ENCODE results near the gene KLRC2. TPM values are rescaled to one million over a fixed set of nuclear protein-coding genes. Genes with fewer than 3 reads are reported as not detected.
"Not testable (repeated sequence)": the region's sequence is repeated elsewhere in the genome, so short reads cannot be mapped to it uniquely, and the experiment has no call there.

The KLRC2 gene
- 0.37 TPM for total RNA-seq
- polyA plus RNA-seq, result 0.20 TPM

DNA sequence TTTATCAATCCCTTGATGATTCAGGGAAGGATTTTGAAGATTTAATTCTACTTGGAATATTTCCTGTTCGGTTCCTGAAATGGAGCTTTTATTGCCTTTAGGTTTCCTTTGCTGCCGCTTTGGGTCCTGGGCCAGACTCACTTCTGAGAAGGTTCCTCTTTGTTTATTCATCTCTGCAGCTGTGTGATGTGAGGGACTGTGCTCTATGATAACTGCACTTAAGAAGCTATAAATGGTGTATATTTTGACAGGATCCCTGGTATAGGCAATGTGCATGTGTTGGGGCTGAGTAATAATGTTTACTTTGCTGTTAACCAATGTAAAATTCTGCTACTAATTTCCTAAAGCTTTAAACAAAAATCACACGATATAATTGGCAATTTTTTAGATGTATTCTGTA, at the start of gene KLRC2:
TSS of gene KLRC2 (minus strand) at position 195 of the 400 bp plus-strand sequence. CDS start at position 171, 24 bp downstream.
- H3K27ac ChIP-seq (ENCODE audit: low read depth); H3K4me3 ChIP-seq (ENCODE audit: low read depth, low read length); H3K4me1 ChIP-seq (ENCODE audit: insufficient read depth); H3K36me3 ChIP-seq (ENCODE audit: insufficient read depth); DNase-seq (ENCODE audit: extremely low spot score): not testable (repeated sequence)
- WGBS, result 19% methylated on average over 3 of the region's 3 CpGs

DNA sequence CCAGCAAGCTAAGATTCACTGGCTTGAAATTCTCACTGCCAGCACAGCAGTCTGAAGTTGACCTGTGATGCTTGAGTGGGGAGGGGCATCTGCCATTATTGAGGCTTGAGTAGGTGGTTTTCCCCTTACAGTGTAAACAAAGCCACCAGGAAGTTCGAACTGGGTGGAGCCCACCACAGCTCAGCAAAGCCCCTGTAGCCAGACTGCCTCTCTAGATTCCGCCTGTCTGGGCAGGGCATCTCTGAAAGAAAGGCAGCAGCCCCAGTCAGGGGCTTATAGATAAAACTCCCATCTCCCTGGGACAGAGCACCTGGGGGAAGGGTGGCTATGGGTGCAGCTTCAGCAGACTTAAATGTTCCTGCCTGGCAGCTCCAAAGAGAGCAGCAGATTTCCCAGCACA, 46.1 kb upstream of the KLRC2 start:
- H3K4me1 ChIP-seq (ENCODE audit: insufficient read depth); H3K4me3 ChIP-seq (ENCODE audit: low read depth, low read length); H3K36me3 ChIP-seq (ENCODE audit: insufficient read depth); H3K27ac ChIP-seq (ENCODE audit: low read depth); DNase-seq (ENCODE audit: extremely low spot score): not testable (repeated sequence)
- 57% methylated on average over 2 of the region's 2 CpGs for WGBS

DNA sequence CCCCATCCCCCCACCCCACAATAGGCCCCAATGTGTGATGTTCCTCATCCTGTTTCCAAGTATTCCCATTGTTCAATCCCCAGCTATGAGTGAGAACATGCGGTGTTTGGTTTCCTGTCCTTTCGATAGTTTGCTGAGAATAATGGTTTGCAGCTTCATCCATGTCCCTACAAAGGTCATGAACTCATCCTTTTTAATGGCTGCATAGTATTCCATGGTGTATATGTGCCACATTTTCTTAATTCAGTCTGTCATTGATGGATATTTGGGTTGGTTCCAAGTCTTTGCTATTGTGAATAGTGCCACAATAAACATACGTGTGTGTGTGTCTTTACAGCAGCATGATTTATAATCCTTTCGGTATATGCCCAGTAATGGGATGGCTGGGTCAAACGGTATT, 37.0 kb upstream of the KLRC2 start:
- not testable (repeated sequence) for DNase-seq (ENCODE audit: extremely low spot score); H3K27ac ChIP-seq (ENCODE audit: low read depth); H3K4me3 ChIP-seq (ENCODE audit: low read depth, low read length); H3K36me3 ChIP-seq (ENCODE audit: insufficient read depth); H3K4me1 ChIP-seq (ENCODE audit: insufficient read depth)
- WGBS, result 90% methylated on average over 5 of the region's 5 CpGs

DNA sequence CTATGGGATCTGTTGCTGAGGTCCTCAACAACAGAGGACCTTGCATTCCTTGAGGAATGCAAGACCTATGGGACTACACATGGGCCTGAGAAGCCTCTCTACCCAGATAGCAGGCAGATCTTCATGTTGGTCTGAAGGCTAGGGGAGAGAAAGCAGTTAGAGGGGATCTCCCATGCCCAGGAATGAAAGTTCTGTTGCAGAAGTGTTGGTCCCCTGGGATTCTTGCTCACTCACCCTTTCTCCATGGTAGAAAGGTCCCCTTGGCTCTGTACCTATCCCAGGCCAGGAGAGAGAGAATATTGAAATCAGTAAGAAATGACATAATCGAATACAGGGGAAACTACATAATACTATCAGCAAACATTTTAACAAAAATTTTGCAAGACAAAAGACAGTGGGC, 33.9 kb upstream of the KLRC2 start:
- DNase-seq (ENCODE audit: extremely low spot score), result no peak
- Histone ChIP-seq H3K4me3 (ENCODE audit: low read depth, low read length) (no peak overlapping the region), H3K36me3 (ENCODE audit: insufficient read depth) (no peaks in the 10 kb centered on the region), H3K27ac (ENCODE audit: low read depth) (no peak overlapping the region), H3K4me1 (ENCODE audit: insufficient read depth) (no peaks in the 10 kb centered on the region)
- WGBS, result 82% methylated on average over 1 of the region's 1 CpG

DNA sequence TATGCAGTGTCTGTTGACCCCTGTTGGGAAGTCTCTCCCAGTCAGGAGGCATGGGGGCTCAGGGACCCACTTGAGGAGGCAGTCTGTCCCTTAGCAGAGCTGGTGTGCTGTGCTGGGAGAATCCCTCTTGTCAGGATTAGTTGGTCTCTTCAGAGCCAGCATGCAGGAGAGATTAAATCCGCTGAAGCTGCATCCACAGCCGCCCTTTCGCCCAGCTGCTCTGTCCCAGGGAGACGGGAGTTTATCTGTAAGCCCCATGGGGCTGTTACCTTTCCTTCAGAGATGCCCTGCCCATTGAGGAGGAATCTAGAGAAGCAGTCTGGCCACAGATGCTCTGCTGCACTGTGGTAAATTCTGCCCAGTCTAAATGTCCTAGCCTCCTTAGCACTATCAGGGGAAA, 30.5 kb upstream of the KLRC2 start:
- Histone ChIP-seq H3K4me3 (ENCODE audit: low read depth, low read length) (no peak overlapping the region), H3K36me3 (ENCODE audit: insufficient read depth) (no peaks in the 10 kb centered on the region), H3K4me1 (ENCODE audit: insufficient read depth) (no peaks in the 10 kb centered on the region), H3K27ac (ENCODE audit: low read depth) (no peak overlapping the region)
- 83% methylated on average over 4 of the region's 4 CpGs for WGBS
- DNase-seq (ENCODE audit: extremely low spot score), result no peak

DNA sequence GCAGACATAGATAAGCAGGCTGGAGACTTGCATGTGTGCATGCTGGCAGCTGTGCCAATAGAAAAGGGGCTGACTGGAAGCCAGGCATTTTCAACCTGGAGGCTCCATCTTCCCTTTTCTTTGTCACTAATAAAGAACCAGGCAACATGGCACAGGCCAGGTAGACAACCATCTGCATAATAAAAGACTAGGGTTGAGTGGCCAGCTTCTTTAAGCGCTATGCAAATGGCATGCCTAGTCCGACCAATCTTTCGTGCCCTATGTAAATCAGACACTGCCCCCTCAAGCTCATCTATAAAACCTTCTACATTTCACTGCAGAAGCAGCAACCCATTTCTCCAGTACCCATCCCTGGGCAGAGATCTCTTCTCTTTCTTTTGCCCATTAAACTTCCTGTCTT, 21.9 kb upstream of the KLRC2 start:
- Histone ChIP-seq H3K36me3 (ENCODE audit: insufficient read depth) (no peaks in the 10 kb centered on the region), H3K4me1 (ENCODE audit: insufficient read depth) (no peaks in the 10 kb centered on the region), H3K27ac (ENCODE audit: low read depth) (no peak overlapping the region), H3K4me3 (ENCODE audit: low read depth, low read length) (no peak overlapping the region)
- 88% methylated on average over 3 of the region's 3 CpGs for WGBS
- DNase-seq (ENCODE audit: extremely low spot score), result no peak

DNA sequence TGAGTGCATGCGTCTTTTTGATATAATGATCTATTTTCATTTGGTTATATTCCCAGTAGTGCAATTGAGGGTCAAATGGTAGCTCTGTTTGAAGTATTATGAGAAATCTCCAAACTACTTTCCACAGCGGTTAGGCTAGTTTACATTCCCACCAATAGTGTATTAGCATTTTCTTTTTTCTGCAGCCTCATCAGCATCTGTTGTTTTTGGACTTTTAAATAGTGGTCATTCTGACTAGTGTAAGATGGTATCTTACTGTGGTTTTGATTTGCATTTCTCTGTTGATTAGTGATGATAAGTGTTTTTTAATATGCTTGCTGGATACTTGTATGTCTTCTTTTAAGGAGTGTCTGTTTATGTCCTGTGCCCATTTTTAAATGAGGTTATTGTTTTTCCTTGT, 21.0 kb upstream of the KLRC2 start:
- Histone ChIP-seq H3K4me3 (ENCODE audit: low read depth, low read length) (no peak overlapping the region), H3K36me3 (ENCODE audit: insufficient read depth) (no peaks in the 10 kb centered on the region), H3K4me1 (ENCODE audit: insufficient read depth) (no peaks in the 10 kb centered on the region), H3K27ac (ENCODE audit: low read depth) (no peak overlapping the region)
- WGBS, result 94% methylated on average over 2 of the region's 2 CpGs
- DNase-seq (ENCODE audit: extremely low spot score), result no peak

DNA sequence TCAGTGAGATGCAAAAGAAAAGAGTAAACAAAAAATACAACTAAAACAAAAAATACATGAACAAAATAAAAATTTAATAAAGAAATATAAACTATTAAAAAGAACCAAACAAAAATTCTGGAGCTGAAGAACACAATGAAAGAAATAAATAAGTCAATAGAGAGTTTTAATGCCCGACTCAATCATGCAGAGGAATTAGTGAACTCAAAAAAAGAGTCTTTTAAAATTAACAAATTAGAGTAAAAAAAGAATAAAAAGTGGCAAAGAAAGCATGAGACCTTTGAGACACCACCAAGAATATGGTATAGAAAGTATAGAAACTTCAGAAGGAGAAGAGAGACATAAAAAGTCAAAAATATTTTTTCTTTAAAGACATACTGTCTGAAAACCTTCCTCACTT, 20.0 kb upstream of the KLRC2 start:
- Histone ChIP-seq H3K36me3 (ENCODE audit: insufficient read depth) (no peaks in the 10 kb centered on the region), H3K4me1 (ENCODE audit: insufficient read depth) (no peaks in the 10 kb centered on the region), H3K4me3 (ENCODE audit: low read depth, low read length) (no peak overlapping the region), H3K27ac (ENCODE audit: low read depth) (no peak overlapping the region)
- WGBS, result 89% methylated on average over 1 of the region's 1 CpG
- no peak for DNase-seq (ENCODE audit: extremely low spot score)

DNA sequence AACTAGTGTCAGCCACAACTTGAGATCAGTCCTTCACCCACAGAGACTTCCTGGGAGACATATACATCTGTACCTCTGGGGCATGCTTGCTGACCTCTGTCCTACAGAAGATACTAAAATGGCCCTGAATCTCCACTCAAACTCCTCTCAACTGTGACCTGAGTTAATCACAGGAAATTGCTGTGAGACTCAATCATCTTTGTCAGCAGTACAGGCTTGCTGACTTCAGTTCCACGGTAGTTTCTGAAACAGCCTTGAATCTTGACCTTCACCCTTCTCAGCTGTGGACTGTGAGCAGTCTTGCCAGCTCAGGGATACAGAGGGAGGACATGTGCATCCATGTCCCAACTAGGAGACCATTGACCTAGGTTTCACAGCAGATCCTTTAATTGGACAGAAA, 18.7 kb upstream of the KLRC2 start:
- no peak for DNase-seq (ENCODE audit: extremely low spot score)
- no peak overlapping the region for H3K27ac ChIP-seq (ENCODE audit: low read depth)
- H3K4me3 ChIP-seq (ENCODE audit: low read depth, low read length), result no peak overlapping the region
- WGBS, result 79% methylated on average over 1 of the region's 1 CpG
- H3K4me1 ChIP-seq (ENCODE audit: insufficient read depth), result no peaks in the 10 kb centered on the region
- no peaks in the 10 kb centered on the region for H3K36me3 ChIP-seq (ENCODE audit: insufficient read depth)

DNA sequence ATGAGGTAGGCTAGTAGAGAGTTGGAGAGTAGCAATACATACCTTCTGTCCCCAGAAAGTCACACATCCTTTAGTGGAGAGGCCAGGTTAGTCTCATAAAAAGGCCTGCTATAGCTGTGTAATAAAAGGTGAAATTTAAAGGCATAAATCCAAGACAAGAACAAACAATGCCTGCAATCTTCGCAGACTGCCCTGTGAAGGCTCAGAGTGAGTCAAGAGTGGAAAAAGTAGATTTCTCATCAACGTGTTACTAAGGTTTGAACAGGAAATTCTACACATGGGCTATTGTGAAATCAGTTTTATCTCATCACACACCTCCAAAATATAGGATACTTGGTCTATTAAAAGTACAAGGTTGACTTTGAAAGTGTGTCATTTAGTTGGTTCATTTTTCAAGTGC, 17.3 kb upstream of the KLRC2 start, which contains the start of gene KLRC1:
TSS of gene KLRC1 (minus strand) at position 222 of the 400 bp plus-strand sequence. CDS start 2,221 bp downstream, outside the sequence.
- DNase-seq (ENCODE audit: extremely low spot score), result no peak
- Histone ChIP-seq H3K4me3 (ENCODE audit: low read depth, low read length) (no peak within 1 kb of the TSS), H3K27ac (ENCODE audit: low read depth) (no peak within 1 kb of the TSS), H3K36me3 (ENCODE audit: insufficient read depth) (no peaks in the 10 kb centered on the region), H3K4me1 (ENCODE audit: insufficient read depth) (no peaks in the 10 kb centered on the region)
- WGBS, result 52% methylated on average over 2 of the region's 2 CpGs

DNA sequence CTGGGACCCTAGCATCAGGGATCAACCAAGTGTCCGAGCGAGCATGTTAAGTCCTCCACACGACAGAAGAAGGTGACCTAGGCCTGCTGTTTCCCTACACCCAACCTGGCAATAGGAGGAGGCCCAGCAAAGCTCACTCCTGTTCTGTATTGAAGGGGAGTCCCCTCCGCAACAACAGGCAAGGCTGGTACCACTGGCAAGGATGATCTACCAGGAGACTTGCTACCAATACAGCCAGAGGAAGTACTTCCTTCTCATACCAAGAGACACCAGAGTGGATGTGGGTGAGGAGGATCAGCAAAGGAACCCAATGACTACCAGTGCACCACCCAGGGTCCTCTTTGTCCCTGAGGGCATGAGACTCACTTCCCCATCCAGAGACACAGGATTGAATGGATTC, 12.4 kb upstream of the KLRC2 start:
- Histone ChIP-seq H3K27ac (ENCODE audit: low read depth) (no peak overlapping the region), H3K4me3 (ENCODE audit: low read depth, low read length) (no peak overlapping the region), H3K4me1 (ENCODE audit: insufficient read depth) (no peaks in the 10 kb centered on the region), H3K36me3 (ENCODE audit: insufficient read depth) (no peaks in the 10 kb centered on the region)
- WGBS, result 90% methylated on average over 4 of the region's 4 CpGs
- DNase-seq (ENCODE audit: extremely low spot score), result no peak

DNA sequence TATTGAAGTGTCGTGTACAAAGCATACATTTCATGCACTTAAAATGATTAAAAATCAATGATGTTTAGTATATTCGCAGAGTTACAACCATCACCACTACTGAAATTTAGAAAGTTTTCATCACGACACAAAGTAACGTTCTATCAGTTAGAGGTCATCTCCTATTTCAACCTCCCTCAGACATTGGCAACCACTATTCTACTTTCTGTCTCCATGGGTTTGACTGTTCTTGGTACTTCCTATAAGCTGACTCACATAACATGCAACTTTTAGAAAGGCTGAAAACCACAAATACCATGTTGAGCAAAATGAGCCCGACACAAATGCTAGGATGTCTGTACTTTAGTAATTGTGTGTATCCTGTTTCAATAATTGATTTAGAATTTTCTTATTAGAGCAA, 10.2 kb upstream of the KLRC2 start:
- DNase-seq (ENCODE audit: extremely low spot score); H3K4me3 ChIP-seq (ENCODE audit: low read depth, low read length); H3K36me3 ChIP-seq (ENCODE audit: insufficient read depth); H3K27ac ChIP-seq (ENCODE audit: low read depth); H3K4me1 ChIP-seq (ENCODE audit: insufficient read depth): not testable (repeated sequence)
- WGBS, result 77% methylated on average over 5 of the region's 5 CpGs

DNA sequence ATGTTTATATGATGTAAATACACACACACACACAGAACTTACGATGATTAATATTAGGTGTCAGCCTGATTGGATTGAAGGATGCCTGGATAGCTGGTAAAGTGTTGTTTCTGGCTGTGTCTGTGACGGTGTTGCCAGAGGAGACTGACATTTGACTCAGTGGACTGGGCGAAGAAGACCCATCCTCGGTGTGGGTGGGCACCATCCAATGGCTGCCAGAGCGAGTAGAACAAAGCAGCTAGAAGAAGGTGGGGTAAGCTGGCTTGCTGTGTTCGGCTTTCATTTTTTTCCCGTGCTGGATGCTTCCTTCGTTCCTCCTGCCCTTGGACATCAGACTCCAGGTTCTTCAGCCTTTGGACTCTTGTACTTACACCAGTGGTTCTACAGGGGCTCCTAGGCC, 5.3 kb upstream of the KLRC2 start:
- H3K4me1 ChIP-seq (ENCODE audit: insufficient read depth); H3K27ac ChIP-seq (ENCODE audit: low read depth); H3K4me3 ChIP-seq (ENCODE audit: low read depth, low read length); DNase-seq (ENCODE audit: extremely low spot score); H3K36me3 ChIP-seq (ENCODE audit: insufficient read depth): not testable (repeated sequence)
- whole genome bisulfite sequencing, result 89% methylated on average over 8 of the region's 8 CpGs

DNA sequence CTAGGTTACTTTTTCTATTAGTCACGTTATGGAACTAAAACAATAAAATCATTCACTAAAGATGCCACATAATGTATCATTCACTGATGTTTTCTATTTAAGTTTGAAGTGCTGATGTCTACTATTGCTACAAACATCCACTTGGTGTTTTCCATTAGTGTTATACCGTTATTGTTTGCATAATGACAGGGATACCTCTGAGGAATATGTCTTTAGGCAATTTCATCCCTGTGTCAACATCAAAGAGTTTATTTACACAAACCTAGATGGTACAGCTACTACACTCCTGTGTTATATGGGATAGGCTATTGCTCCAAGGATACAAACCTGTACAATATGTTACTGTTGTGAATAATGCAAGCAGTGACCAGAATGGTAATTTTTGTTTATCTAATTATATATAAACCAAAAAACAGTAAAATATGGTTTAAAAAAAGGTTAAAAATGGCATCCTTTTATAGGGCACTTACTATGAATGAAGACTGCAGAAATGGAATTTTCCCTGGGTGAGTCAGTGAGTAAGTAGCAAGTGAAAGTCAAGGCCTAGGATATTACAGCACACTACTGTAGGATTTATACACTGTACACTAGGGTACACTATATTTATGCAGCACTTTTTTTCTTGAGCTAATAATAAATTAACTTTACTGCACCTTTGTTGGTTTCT, 3.9 kb upstream of the KLRC2 start:
- H3K4me3 ChIP-seq (ENCODE audit: low read depth, low read length); H3K36me3 ChIP-seq (ENCODE audit: insufficient read depth); H3K4me1 ChIP-seq (ENCODE audit: insufficient read depth); H3K27ac ChIP-seq (ENCODE audit: low read depth); DNase-seq (ENCODE audit: extremely low spot score): not testable (repeated sequence)
- 57% methylated on average over 2 of the region's 2 CpGs for WGBS

DNA sequence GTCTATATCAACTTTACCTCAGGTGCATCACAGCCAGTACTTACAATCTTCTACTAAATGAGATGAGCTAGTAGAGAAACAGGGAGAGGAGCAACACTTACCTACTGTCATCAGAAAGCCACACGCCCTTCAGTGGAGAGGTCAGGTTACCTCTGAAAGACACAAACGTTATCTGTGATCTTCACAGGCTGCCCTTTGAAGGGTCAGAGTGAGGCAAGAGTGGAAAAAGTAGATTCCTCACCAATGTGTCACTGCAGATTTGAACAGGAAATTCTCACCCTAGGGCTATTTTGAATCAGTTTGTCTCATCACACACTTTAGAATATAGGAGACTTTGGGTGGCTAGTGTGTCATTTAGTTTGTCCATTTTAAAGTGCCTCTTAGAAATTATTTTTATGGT, 1.8 kb upstream of the KLRC2 start:
- 45% methylated on average over 2 of the region's 2 CpGs for WGBS
- H3K27ac ChIP-seq (ENCODE audit: low read depth); H3K4me3 ChIP-seq (ENCODE audit: low read depth, low read length); DNase-seq (ENCODE audit: extremely low spot score); H3K36me3 ChIP-seq (ENCODE audit: insufficient read depth); H3K4me1 ChIP-seq (ENCODE audit: insufficient read depth): not testable (repeated sequence)

All from urinary bladder (tissue), 4 donors.